NCI-H345 treated with DMSO at 0.1 percent for 48 hours (cell line): ENCODE data around the gene KCNB1.

Source experiments
- DNase-seq: peaks from one replicate; lab custom pipeline; 2025; ENCODE audit not compliant: unreplicated experiment; lab: John Stamatoyannopoulos, UW

KCNB1 gene

GRCh38 chr20:49393803-49394202 is 88.7 kb downstream of the KCNB1 start:
- no peak for DNase-seq

- peak; percentile 80 for DNase-seq
These were observed 89.7 kb downstream of the KCNB1 start for GRCh38 chr20:49392745-49393144.

GRCh38 chr20:49391404-49392245 is 90.8 kb downstream of the KCNB1 start:
- DNase-seq = no peak

GRCh38 chr20:49389854-49390253 is 92.6 kb downstream of the KCNB1 start:
- DNase-seq = no peak

GRCh38 chr20:49388744-49389143 is 93.7 kb downstream of the KCNB1 start:
- no peak for DNase-seq

GRCh38 chr20:49387581-49387939 is 94.9 kb downstream of the KCNB1 start:
- DNase-seq = no peak

- peak; percentile 85 for DNase-seq
These were observed 95.5 kb downstream of the KCNB1 start for GRCh38 chr20:49386848-49387580.

- DNase-seq = no peak
These were observed 97.0 kb downstream of the KCNB1 start for GRCh38 chr20:49385465-49385864.

GRCh38 chr20:49384437-49385434 is 97.7 kb downstream of the KCNB1 start:
- DNase-seq = peak; percentile 11

GRCh38 chr20:49381558-49382493 is 100.6 kb downstream of the KCNB1 start:
- peak; percentile 76 for DNase-seq

GRCh38 chr20:49380337-49380780 is 102.1 kb downstream of the KCNB1 start:
- no peak for DNase-seq

- DNase-seq = no peak
These were observed 103.1 kb downstream of the KCNB1 start for GRCh38 chr20:49379338-49379737.

- no peak for DNase-seq
These were observed 105.1 kb downstream of the KCNB1 start for GRCh38 chr20:49377326-49377725.

- DNase-seq = no peak
These were observed 107.3 kb downstream of the KCNB1 start for GRCh38 chr20:49375170-49375569.

- no peak for DNase-seq
These were observed 110.3 kb downstream of the KCNB1 start for GRCh38 chr20:49372095-49372734.

GRCh38 chr20:49368596-49368995 is 113.9 kb downstream of the KCNB1 start:
- DNase-seq = no peak

GRCh38 chr20:49367113-49367512 is 115.4 kb downstream of the KCNB1 start:
- DNase-seq = no peak

GRCh38 chr20:49366687-49367086 is 115.8 kb downstream of the KCNB1 start:
- no peak for DNase-seq

GRCh38 chr20:49361862-49362660 is 120.4 kb downstream of the KCNB1 start:
- no peak for DNase-seq
